ENCODE measurements around the gene PHETA1. TPM values are rescaled to one million over a fixed set of nuclear protein-coding genes. Genes with fewer than 3 reads are reported as not detected.

PHETA1 gene
- total and polyA plus RNA-seq, 2 donors (not counting 1 experiment from before 2014, with no cell fraction given): 7.4 to 9.4 TPM

DNA sequence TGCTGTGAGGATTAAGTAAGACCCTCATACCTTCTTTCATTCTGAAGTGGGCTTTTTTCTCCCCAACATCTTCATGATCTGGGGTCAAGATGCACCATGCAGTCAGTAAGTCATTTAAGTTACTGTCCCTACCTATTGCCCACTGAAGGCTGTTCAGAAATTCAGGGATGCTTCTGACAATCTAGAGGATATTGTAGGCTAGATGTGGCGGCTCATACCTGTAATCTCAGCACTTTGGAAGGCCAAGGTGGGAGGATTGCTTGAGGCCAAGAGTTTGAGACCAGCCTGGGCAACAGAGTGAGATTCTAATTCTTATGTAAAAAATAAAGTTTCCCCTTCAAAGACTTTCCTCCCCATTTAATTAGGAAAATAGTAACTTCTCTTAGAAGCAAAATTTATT, 28.7 kb downstream of the PHETA1 start:
- Histone ChIP-seq H3K4me3 (ENCODE audit: control extremely low read depth in 1 of 5, extremely low read depth in 1 of 5, insufficient read depth in 1 of 5, low read depth in 2 of 5, low read length in 4 of 5) (no peak overlapping the region), H3K4me1 (ENCODE audit: control insufficient read depth in 2 of 2, insufficient read depth in 2 of 2, low read length in 2 of 2) (peaks cover 0 to 4% of the 10 kb centered on the region in 2 donors), H3K79me2 (ENCODE audit: control insufficient read depth, insufficient read depth, low read length) (no peaks in the 10 kb centered on the region), H3K36me3 (replicated peaks in 1 of 2; ENCODE audit: control extremely low read depth in 1 of 2, control insufficient read depth in 1 of 2, extremely low read depth in 1 of 2, insufficient read depth in 2 of 2, low read length in 1 of 2) (no peaks in the 10 kb centered on the region), H3K4me2 (replicated peaks; ENCODE audit: low read depth, low read length, poor library complexity, severe bottlenecking) (no peak overlapping the region), H4K20me1 (ENCODE audit: control insufficient read depth, insufficient read depth, low read length, poor library complexity, severe bottlenecking) (no peaks in the 10 kb centered on the region), H3K27ac (ENCODE audit: low read length in 2 of 2) (no peak overlapping the region), H3K9ac (ENCODE audit: low read length) (no peak overlapping the region), H3K9me3 (ENCODE audit: control extremely low read depth in 1 of 3, control insufficient read depth in 2 of 3, insufficient read depth in 1 of 3, low read length in 2 of 3) (peaks cover 0 to 9% (median 0%) of the 10 kb centered on the region in 3 donors), H2AFZ (ENCODE audit: insufficient read depth, low read depth, low read length, poor library complexity, severe bottlenecking) (no peak overlapping the region), H3K27me3 (replicated peaks in 1 of 4; ENCODE audit: control extremely low read depth in 1 of 4, control insufficient read depth in 3 of 4, insufficient read depth in 4 of 4, low read length in 3 of 4) (no peaks in the 10 kb centered on the region)
- no peaks in the 10 kb centered on the region for H3K9me3 Mint-ChIP-seq (ENCODE audit: insufficient read depth)
- H3K27me3 Mint-ChIP-seq: no peaks in the 10 kb centered on the region
- DNase-seq (no peak), ATAC-seq (ENCODE audit: low read depth) (no peak)
- no CpG with 5 or more reads among the region's 1 CpG for WGBS (ENCODE audit: insufficient coverage)
- POLR2A ChIA-PET: no interaction called here
- peaks cover 11% of the 10 kb centered on the region for H3K4me1 Mint-ChIP-seq
- H3K27ac Mint-ChIP-seq: peak overlapping the region; percentile 20
- CTCF ChIA-PET: interaction anchor here (0.8 kb wide), 1 partner anchor 9 kb away, joined by 3 read pairs; no protein-coding TSS in a partner anchor
- intact Hi-C loops (cut with micrococcal nuclease): no loop called here
- H3K4me3 Mint-ChIP-seq: no peak overlapping the region
- TF ChIP-seq, protein P1, sequence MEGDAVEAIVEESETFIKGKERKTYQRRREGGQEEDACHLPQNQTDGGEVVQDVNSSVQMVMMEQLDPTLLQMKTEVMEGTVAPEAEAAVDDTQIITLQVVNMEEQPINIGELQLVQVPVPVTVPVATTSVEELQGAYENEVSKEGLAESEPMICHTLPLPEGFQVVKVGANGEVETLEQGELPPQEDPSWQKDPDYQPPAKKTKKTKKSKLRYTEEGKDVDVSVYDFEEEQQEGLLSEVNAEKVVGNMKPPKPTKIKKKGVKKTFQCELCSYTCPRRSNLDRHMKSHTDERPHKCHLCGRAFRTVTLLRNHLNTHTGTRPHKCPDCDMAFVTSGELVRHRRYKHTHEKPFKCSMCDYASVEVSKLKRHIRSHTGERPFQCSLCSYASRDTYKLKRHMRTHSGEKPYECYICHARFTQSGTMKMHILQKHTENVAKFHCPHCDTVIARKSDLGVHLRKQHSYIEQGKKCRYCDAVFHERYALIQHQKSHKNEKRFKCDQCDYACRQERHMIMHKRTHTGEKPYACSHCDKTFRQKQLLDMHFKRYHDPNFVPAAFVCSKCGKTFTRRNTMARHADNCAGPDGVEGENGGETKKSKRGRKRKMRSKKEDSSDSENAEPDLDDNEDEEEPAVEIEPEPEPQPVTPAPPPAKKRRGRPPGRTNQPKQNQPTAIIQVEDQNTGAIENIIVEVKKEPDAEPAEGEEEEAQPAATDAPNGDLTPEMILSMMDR (IDR thresholded peaks at IDR 0.05): no peak
- no peak for TF ChIP-seq EZH2 (IDR thresholded peaks at IDR 0.05; ENCODE audit: borderline replicate concordance, insufficient read depth, low read depth, low read length, poor library complexity, severe bottlenecking)

DNA sequence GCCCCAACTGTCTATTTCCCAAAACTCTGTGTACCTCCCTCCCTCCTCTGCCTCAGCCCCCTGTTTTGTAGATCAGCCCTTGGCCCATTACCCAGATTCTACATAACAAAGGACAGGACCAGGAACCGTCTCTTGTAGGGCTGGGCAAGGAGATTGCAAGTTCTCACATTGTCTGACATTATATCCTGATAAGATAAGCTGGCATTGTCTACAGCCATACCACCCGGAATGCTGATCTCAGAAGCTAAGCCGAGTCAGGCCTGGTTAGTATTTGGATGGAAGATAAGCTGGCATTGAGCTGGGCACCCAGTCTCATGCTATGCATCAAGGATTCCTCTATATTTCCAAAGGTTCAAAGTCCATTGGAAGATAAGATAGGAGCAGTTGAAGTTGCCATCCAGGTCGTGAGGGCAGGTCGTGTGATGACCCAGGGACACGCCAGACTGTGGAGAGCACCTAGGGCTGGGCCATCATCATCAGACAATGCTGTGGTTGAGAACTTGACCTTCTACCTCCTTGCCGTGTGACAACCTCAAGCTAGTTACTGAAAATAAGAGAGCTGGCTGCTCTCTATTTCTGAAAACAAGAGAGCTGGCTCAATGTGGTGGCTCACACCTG, 29.5 kb downstream of the PHETA1 start:
- no peak overlapping the region for H3K4me3 ChIP-seq (ENCODE audit: control extremely low read depth in 1 of 5, extremely low read depth in 1 of 5, insufficient read depth in 1 of 5, low read depth in 2 of 5, low read length in 4 of 5)
- H3K27me3 Mint-ChIP-seq: no peaks in the 10 kb centered on the region
- H3K4me1 ChIP-seq (ENCODE audit: control insufficient read depth in 2 of 2, insufficient read depth in 2 of 2, low read length in 2 of 2): peaks cover 0 to 4% of the 10 kb centered on the region in 2 donors
- no peaks in the 10 kb centered on the region for H3K27me3 ChIP-seq (replicated peaks in 1 of 4; ENCODE audit: control extremely low read depth in 1 of 4, control insufficient read depth in 3 of 4, insufficient read depth in 4 of 4, low read length in 3 of 4)
- H3K4me3 Mint-ChIP-seq: no peak overlapping the region
- WGBS (ENCODE audit: insufficient coverage): 90% methylated on average over 6 of the region's 7 CpGs
- H3K9me3 Mint-ChIP-seq (ENCODE audit: insufficient read depth): no peaks in the 10 kb centered on the region
- no peaks in the 10 kb centered on the region for H3K79me2 ChIP-seq (ENCODE audit: control insufficient read depth, insufficient read depth, low read length)
- H3K27ac ChIP-seq (ENCODE audit: low read length in 2 of 2): no peak overlapping the region
- H3K4me2 ChIP-seq (replicated peaks; ENCODE audit: low read depth, low read length, poor library complexity, severe bottlenecking): no peak overlapping the region
- H2AFZ ChIP-seq (ENCODE audit: insufficient read depth, low read depth, low read length, poor library complexity, severe bottlenecking): no peak overlapping the region
- H3K4me1 Mint-ChIP-seq: peaks cover 11% of the 10 kb centered on the region
- H3K9ac ChIP-seq (ENCODE audit: low read length): no peak overlapping the region
- H3K27ac Mint-ChIP-seq: no peak overlapping the region
- no peak for ATAC-seq (ENCODE audit: low read depth)
- ChIA-PET CTCF (interaction anchor here (0.7 to 0.8 kb wide), 2 partner anchors 9 to 58 kb away, joined by 3 read pairs; no protein-coding TSS in a partner anchor), POLR2A (interaction anchor here (0.7 kb wide), 1 partner anchor 1480 kb away, joined by 3 read pairs; no protein-coding TSS in a partner anchor)
- H4K20me1 ChIP-seq (ENCODE audit: control insufficient read depth, insufficient read depth, low read length, poor library complexity, severe bottlenecking): no peaks in the 10 kb centered on the region
- TF ChIP-seq, protein P1 (IDR thresholded peaks at IDR 0.05): no peak
- no peak for TF ChIP-seq EZH2 (IDR thresholded peaks at IDR 0.05; ENCODE audit: borderline replicate concordance, insufficient read depth, low read depth, low read length, poor library complexity, severe bottlenecking)
- H3K36me3 ChIP-seq (replicated peaks in 1 of 2; ENCODE audit: control extremely low read depth in 1 of 2, control insufficient read depth in 1 of 2, extremely low read depth in 1 of 2, insufficient read depth in 2 of 2, low read length in 1 of 2): no peaks in the 10 kb centered on the region
- intact Hi-C loops (cut with micrococcal nuclease): no loop called here
- no peak for DNase-seq
- H3K9me3 ChIP-seq (ENCODE audit: control extremely low read depth in 1 of 3, control insufficient read depth in 2 of 3, insufficient read depth in 1 of 3, low read length in 2 of 3): peaks cover 0 to 9% (median 0%) of the 10 kb centered on the region in 3 donors
